A549 (cell line): Measurements from ENCODE around the gene HAUS6. TPM values are rescaled to one million over a fixed set of nuclear protein-coding genes. Genes with fewer than 3 reads are reported as not detected.
A peak's percentile ranks its signal among the peaks of the same experiment; 100 is the strongest.
"Not testable (repeated sequence)": the region's sequence is repeated elsewhere in the genome, so short reads cannot be mapped to it uniquely, and the experiment has no call there.

Experiments
- ATAC-seq, 2 experiments: fragments of 200-7000 bp in 1 of 2; fragments of >200 bp in 1 of 2; cut with Nextera tagmentation in 1 of 2; cut with Tn5 transposase in 1 of 2; 3 replicates each; pipeline versions ENCODE4 v1.8.0 to v1.9.1; 2018 to 2020; ENCODE audit warnings: mild to moderate bottlenecking in 1 of 2, moderate library complexity in 1 of 2
- CTCF ChIA-PET: fragments of 300-600 bp; sonication (Branson Sonifier 250); formaldehyde crosslinking; extraction: SDS; loops from one replicate; lab custom pipeline; 2021; ENCODE audit warnings: antibody characterized with exemption, inconsistent platforms; lab: Yijun Ruan, JAX
- POLR2A ChIA-PET: fragments of 350-600 bp; formaldehyde crosslinking; extraction: SDS; loops from one replicate; lab custom pipeline; 2021; ENCODE audit warnings: antibody characterized with exemption, inconsistent platforms; lab: Yijun Ruan, JAX
- DNase-seq, 2 experiments: peaks; one replicate each; pipeline versions ENCODE4 v3.0.0 to v3.0.0-alpha.2; 2011 to 2016; ENCODE audit warnings: low read depth in 1 of 2, low spot score in 1 of 2
- FAIRE-seq: peaks from 2 replicates; lab custom pipeline; 2011; peaks lifted over from hg19 to GRCh38; lab: Jason Lieb, UNC
- H3K27ac ChIP-seq, 2 experiments: fragments of >200 bp; sonication (Bioruptor Twin); formaldehyde crosslinking; 3 replicates each; pipeline ENCODE4 v1.5.1; 2016 to 2017
- H3K4me1 ChIP-seq: fragments of >200 bp; sonication (Bioruptor Twin); formaldehyde crosslinking; 3 replicates; pipeline ENCODE4 v1.6.1; 2016
- H3K4me2 ChIP-seq: fragments of >200 bp; sonication (Bioruptor Twin); formaldehyde crosslinking; 3 replicates; pipeline ENCODE4 v1.6.1; 2016
- H3K4me3 ChIP-seq: fragments of >200 bp; sonication (Bioruptor Twin); formaldehyde crosslinking; 3 replicates; pipeline ENCODE4 v1.5.1; 2016
- H3K9me3 ChIP-seq: fragments of >200 bp; sonication (Bioruptor Twin); formaldehyde crosslinking; 3 replicates; pipeline ENCODE4 v1.6.1; 2016
- CBX2 ChIP-seq: fragments of 200-600 bp; sonication (generic); IDR thresholded peaks from 2 replicates; pipeline ENCODE4 v1.6.1; 2016; ENCODE audit warnings: low read depth, mild to moderate bottlenecking, borderline replicate concordance
- CEBPB ChIP-seq, 2 experiments: fragments of >200 bp in 1 of 2; sonication (Bioruptor Twin) in 1 of 2; formaldehyde crosslinking in 1 of 2; IDR thresholded peaks; 2 replicates each; pipeline ENCODE4 v1.6.1; 2012 to 2016
- CHD2 ChIP-seq: fragments of 150-350 bp; IDR thresholded peaks from 2 replicates; pipeline ENCODE4 v1.6.1; 2014; ENCODE audit warnings: low read length; ENCODE audit not compliant: partially characterized antibody
- E2F6 ChIP-seq: IDR thresholded peaks from 2 replicates; pipeline ENCODE4 v1.6.1; 2012; ENCODE audit warnings: low read depth, borderline replicate concordance
- ESRRA ChIP-seq: fragments of 150-350 bp; IDR thresholded peaks from 2 replicates; pipeline ENCODE4 v1.6.1; 2014; ENCODE audit warnings: mild to moderate bottlenecking, low read length, borderline replicate concordance
- FOSB ChIP-seq: fragments of 250-450 bp; sonication (Bioruptor Pico); IDR thresholded peaks from 2 replicates; pipeline ENCODE4 v1.5.0; 2020; ENCODE audit warnings: mild to moderate bottlenecking, moderate library complexity
- FOSL2 ChIP-seq, 2 experiments: fragments of 450-650 bp in 1 of 2; fragments of >200 bp in 1 of 2; sonication (Bioruptor Twin) in 1 of 2; formaldehyde crosslinking; IDR thresholded peaks; 2 replicates each; pipeline versions ENCODE4 v1.5.0 to v1.6.1; 2016 to 2020; ENCODE audit warnings: mild to moderate bottlenecking in 1 of 2, moderate library complexity in 1 of 2
- FOXS1 ChIP-seq: fragments of 250-450 bp; sonication (Bioruptor Pico); IDR thresholded peaks from 2 replicates; pipeline ENCODE4 v1.5.0; 2020; ENCODE audit warnings: mild to moderate bottlenecking, moderate library complexity
- HOXA7 ChIP-seq: fragments of 250-450 bp; sonication (Bioruptor Pico); IDR thresholded peaks from 2 replicates; pipeline ENCODE4 v1.5.0; 2020; ENCODE audit warnings: mild to moderate bottlenecking, moderate library complexity
- HOXB13 ChIP-seq: fragments of 250-450 bp; sonication (Bioruptor Pico); IDR thresholded peaks from 2 replicates; pipeline ENCODE4 v1.5.0; 2020; ENCODE audit warnings: low read depth, mild to moderate bottlenecking, moderate library complexity
- HOXB5 ChIP-seq: fragments of 250-450 bp; sonication (Bioruptor Pico); IDR thresholded peaks from 2 replicates; pipeline ENCODE4 v1.5.0; 2020; ENCODE audit warnings: mild to moderate bottlenecking, moderate library complexity
- JUNB ChIP-seq: fragments of >200 bp; sonication (Bioruptor Twin); formaldehyde crosslinking; IDR thresholded peaks from 2 replicates; pipeline ENCODE4 v1.6.1; 2016
- MAFK ChIP-seq: fragments of 450-650 bp; IDR thresholded peaks from 2 replicates; pipeline ENCODE4 v1.6.1; 2014; ENCODE audit not compliant: partially characterized antibody
- NFE2L2 ChIP-seq: fragments of 150-350 bp; conservative IDR thresholded peaks from 2 replicates; pipeline ENCODE4 v1.6.1; 2014; ENCODE audit warnings: low read length
- NPAS2 ChIP-seq: fragments of 250-450 bp; sonication (Bioruptor Pico); IDR thresholded peaks from 2 replicates; pipeline ENCODE4 v1.8.0; 2022; ENCODE audit warnings: mild to moderate bottlenecking, moderate library complexity, borderline replicate concordance
- NR3C1 ChIP-seq: fragments of >200 bp; sonication (Bioruptor Twin); formaldehyde crosslinking; IDR thresholded peaks from 3 replicates; pipeline ENCODE4 v1.6.1; 2017
- PBX3 ChIP-seq: IDR thresholded peaks from 2 replicates; pipeline ENCODE4 v1.6.1; 2012
- PHF8 ChIP-seq: fragments of 200-600 bp; sonication (generic); IDR thresholded peaks from 2 replicates; pipeline ENCODE4 v1.6.1; 2016; ENCODE audit warnings: low read depth, mild to moderate bottlenecking, antibody characterized with exemption, moderate library complexity, borderline replicate concordance
- RAD21 ChIP-seq, 2 experiments: fragments of >200 bp in 1 of 2; sonication (Bioruptor Twin) in 1 of 2; formaldehyde crosslinking in 1 of 2; IDR thresholded peaks in 1 of 2; conservative IDR thresholded peaks in 1 of 2; 2 replicates in 1 of 2; 3 replicates in 1 of 2; pipeline ENCODE4 v1.6.1; 2012 to 2018; ENCODE audit warnings: inconsistent platforms in 1 of 2
- RCOR1 ChIP-seq: fragments of 150-350 bp; IDR thresholded peaks from 2 replicates; pipeline ENCODE4 v1.6.1; 2014; ENCODE audit warnings: antibody characterized with exemption, low read length, low read depth
- SMC3 ChIP-seq: fragments of >200 bp; sonication (Bioruptor Twin); formaldehyde crosslinking; IDR thresholded peaks from 3 replicates; pipeline ENCODE4 v1.6.1; 2018; ENCODE audit warnings: inconsistent platforms
- ZC3H11A ChIP-seq: fragments of 450-650 bp; IDR thresholded peaks from 2 replicates; pipeline ENCODE4 v1.6.1; 2014; ENCODE audit warnings: antibody characterized with exemption, mild to moderate bottlenecking
- ZFP36 ChIP-seq: fragments of 450-650 bp; IDR thresholded peaks from 2 replicates; pipeline ENCODE4 v1.6.1; 2014; ENCODE audit warnings: borderline replicate concordance; ENCODE audit not compliant: partially characterized antibody
- ZNF302 ChIP-seq: fragments of 250-450 bp; sonication (Bioruptor Pico); IDR thresholded peaks from 2 replicates; pipeline ENCODE4 v1.9.0; 2021; ENCODE audit warnings: inconsistent platforms, mild to moderate bottlenecking, moderate library complexity
- ZSCAN20 ChIP-seq: fragments of 250-450 bp; sonication (Bioruptor Pico); IDR thresholded peaks from 2 replicates; pipeline ENCODE4 v1.8.0; 2022; ENCODE audit warnings: mild to moderate bottlenecking, moderate library complexity
- WGBS: methylation state at CpG from one replicate; pipeline ENCODE4 v1.1.6; 2017; ENCODE audit errors: missing lambda C conversion rate; 5-methylcytosine and 5-hydroxymethylcytosine counted together
- polyA plus RNA-seq, 4 experiments: library from polyadenylated mRNA; depleted of rRNA in 3 of 4; stranded (reverse); fragments of >200 nt; fragmentation: RNase III in 1 of 4; extraction: RNeasy Plus Mini Kit Qiagen cat#74134 plus additional on column Dnase treatment in 1 of 4; gene quantifications; 2 replicates in 3 of 4; 3 replicates in 1 of 4; pipeline ENCODE4 v1.2.3, GENCODE V29; 2011 to 2017
- TF ChIP-seq, protein P1 (sequence below): fragments of >200 bp; sonication (Bioruptor Twin); formaldehyde crosslinking; IDR thresholded peaks from 3 replicates; pipeline ENCODE4 v1.6.1; 2016
- TF ChIP-seq, protein P2 (sequence below): fragments of >200 bp; sonication (Bioruptor Twin); formaldehyde crosslinking; IDR thresholded peaks from 3 replicates; pipeline ENCODE4 v1.5.1; 2016

Gene HAUS6
- polyA plus RNA-seq, 2 of the 4 experiments (the other 2 are of a cell fraction): 22.4 to 34.6 TPM

GRCh38 chr9:19101203-19101602, 1.5 kb downstream of the HAUS6 start:
- ChIA-PET POLR2A (no interaction called here), CTCF (interaction anchor here (0.7 to 3.4 kb wide), 3 partner anchors 16 to 1290 kb away, joined by 3 to 19 read pairs (median 6); no protein-coding TSS in a partner anchor)
- Histone ChIP-seq H3K4me1 (peaks cover 13% of the 10 kb centered on the region; the same call in 2 of the 3 replicates), H3K27ac (peak overlapping the region in 1 of 2 experiments; percentile 18; a peak in 1 of 6 replicates), H3K4me2 (peak overlapping the region; percentile 90), H3K4me3 (peak overlapping the region; percentile 98; the same call in 2 of the 3 replicates), H3K9me3 (no peaks in the 10 kb centered on the region)
- no peak for TF ChIP-seq HOXB13 (CRISPR knock-in tag)
- TF ChIP-seq FOXS1: no peak
- TF ChIP-seq ZC3H11A: no peak
- TF ChIP-seq HOXA7: no peak
- no peak for TF ChIP-seq FOSL2 (IDR thresholded peaks at IDR 0.05)
- TF ChIP-seq FOSL2 (CRISPR knock-in tag; IDR thresholded peaks at IDR 0.05): no peak
- TF ChIP-seq MAFK: no peak
- TF ChIP-seq, protein P1, sequence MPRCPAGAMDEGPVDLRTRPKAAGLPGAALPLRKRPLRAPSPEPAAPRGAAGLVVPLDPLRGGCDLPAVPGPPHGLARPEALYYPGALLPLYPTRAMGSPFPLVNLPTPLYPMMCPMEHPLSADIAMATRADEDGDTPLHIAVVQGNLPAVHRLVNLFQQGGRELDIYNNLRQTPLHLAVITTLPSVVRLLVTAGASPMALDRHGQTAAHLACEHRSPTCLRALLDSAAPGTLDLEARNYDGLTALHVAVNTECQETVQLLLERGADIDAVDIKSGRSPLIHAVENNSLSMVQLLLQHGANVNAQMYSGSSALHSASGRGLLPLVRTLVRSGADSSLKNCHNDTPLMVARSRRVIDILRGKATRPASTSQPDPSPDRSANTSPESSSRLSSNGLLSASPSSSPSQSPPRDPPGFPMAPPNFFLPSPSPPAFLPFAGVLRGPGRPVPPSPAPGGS: no peak
- no peak for TF ChIP-seq CHD2
- TF ChIP-seq, protein P2, sequence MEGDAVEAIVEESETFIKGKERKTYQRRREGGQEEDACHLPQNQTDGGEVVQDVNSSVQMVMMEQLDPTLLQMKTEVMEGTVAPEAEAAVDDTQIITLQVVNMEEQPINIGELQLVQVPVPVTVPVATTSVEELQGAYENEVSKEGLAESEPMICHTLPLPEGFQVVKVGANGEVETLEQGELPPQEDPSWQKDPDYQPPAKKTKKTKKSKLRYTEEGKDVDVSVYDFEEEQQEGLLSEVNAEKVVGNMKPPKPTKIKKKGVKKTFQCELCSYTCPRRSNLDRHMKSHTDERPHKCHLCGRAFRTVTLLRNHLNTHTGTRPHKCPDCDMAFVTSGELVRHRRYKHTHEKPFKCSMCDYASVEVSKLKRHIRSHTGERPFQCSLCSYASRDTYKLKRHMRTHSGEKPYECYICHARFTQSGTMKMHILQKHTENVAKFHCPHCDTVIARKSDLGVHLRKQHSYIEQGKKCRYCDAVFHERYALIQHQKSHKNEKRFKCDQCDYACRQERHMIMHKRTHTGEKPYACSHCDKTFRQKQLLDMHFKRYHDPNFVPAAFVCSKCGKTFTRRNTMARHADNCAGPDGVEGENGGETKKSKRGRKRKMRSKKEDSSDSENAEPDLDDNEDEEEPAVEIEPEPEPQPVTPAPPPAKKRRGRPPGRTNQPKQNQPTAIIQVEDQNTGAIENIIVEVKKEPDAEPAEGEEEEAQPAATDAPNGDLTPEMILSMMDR: no peak
- no peak for TF ChIP-seq RAD21 (conservative IDR thresholded peaks at IDR 0.05 in 1 of 2, IDR thresholded peaks at IDR 0.05 in 1 of 2)
- no peak for TF ChIP-seq NR3C1
- no peak for TF ChIP-seq RCOR1
- no peak for TF ChIP-seq JUNB
- no peak for TF ChIP-seq CEBPB (IDR thresholded peaks at IDR 0.05)
- no peak for TF ChIP-seq FOSB (CRISPR knock-in tag)
- no peak for TF ChIP-seq ZNF302 (CRISPR knock-in tag)
- no peak for TF ChIP-seq E2F6
- ATAC-seq (no peak), DNase-seq (no peak), FAIRE-seq (no peak)
- 82% methylated on average over 8 of the region's 8 CpGs for WGBS

DNA sequence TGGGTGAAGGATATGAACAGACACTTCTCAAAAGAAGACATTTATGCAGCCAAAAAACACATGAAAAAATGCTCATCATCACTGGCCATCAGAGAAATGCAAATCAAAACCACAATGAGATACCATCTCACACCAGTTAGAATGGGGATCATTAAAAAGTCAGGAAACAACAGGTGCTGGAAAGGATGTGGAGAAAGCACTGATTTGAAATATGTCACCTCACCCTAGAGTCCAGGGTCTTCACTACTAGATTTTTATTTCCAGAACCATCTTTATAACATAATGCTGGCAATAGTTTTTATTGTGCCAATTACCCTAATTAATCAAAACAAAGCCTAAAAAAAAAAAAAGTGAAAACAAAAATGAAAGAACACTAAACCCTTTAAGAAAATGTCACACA, 5.3 kb downstream of the HAUS6 start:
- H3K4me3 ChIP-seq, ATAC-seq, DNase-seq, H3K27ac ChIP-seq, H3K4me2 ChIP-seq, POLR2A ChIA-PET, FAIRE-seq, H3K9me3 ChIP-seq: not testable (repeated sequence)
- peaks cover 13% of the 10 kb centered on the region; the same call in 2 of the 3 replicates for H3K4me1 ChIP-seq
- CTCF ChIA-PET: interaction anchor here (1.7 kb wide), 1 partner anchor 12 kb away, joined by 9 read pairs; no protein-coding TSS in a partner anchor

- ATAC-seq (peak; percentile 66 to 70; a peak in 5 of 6 replicates), FAIRE-seq (no peak), DNase-seq (peak in 1 of 2 experiments; percentile 38)
- no peaks in the 10 kb centered on the region for H3K9me3 ChIP-seq
- H3K4me3 ChIP-seq: no peak overlapping the region
- peak overlapping the region; percentile 11; the same call in 1 of the 3 replicates for H3K4me2 ChIP-seq
- no peak for TF ChIP-seq HOXB5 (CRISPR knock-in tag)
- no peak for TF ChIP-seq ZFP36
- TF ChIP-seq CBX2: no peak
- no peak for TF ChIP-seq NPAS2
- TF ChIP-seq ZSCAN20: no peak
- no peak for TF ChIP-seq SMC3
- TF ChIP-seq NFE2L2: no peak
- no peak for TF ChIP-seq PHF8
- no peak for TF ChIP-seq MAFK
- TF ChIP-seq PBX3: no peak
- TF ChIP-seq ESRRA: no peak
- TF ChIP-seq, all 56 proteins: peak for 0
- CTCF ChIA-PET: interaction anchor here (0.9 to 1.9 kb wide), 4 partner anchors 38 to 377 kb away, joined by 3 to 18 read pairs (median 5); partner anchors contain the start of gene RRAGA
- Histone ChIP-seq H3K27ac (peak overlapping the region; percentile 40 to 49; a peak in 4 of 6 replicates), H3K4me1 (peaks cover 10% of the 10 kb centered on the region; the same call in 2 of the 3 replicates)
- POLR2A ChIA-PET: interaction anchor here (0.8 kb wide), 1 partner anchor 143 kb away, joined by 5 read pairs; the partner anchor contains the start of gene DENND4C
- 78% methylated on average over 6 of the region's 6 CpGs for WGBS
Measured at GRCh38 chr9:19087106-19088000, 15.4 kb downstream of the HAUS6 start.
